ENCODE results near the gene ARHGEF11. TPM values are rescaled to one million over a fixed set of nuclear protein-coding genes. Genes with fewer than 3 reads are reported as not detected.
"Not testable (repeated sequence)": the region's sequence is repeated elsewhere in the genome, so short reads cannot be mapped to it uniquely, and the experiment has no call there.

The ARHGEF11 gene
- total RNA-seq, 1 donor from 2014 or later = 41.1 TPM

- intact Hi-C loops (cut with DNase I) = no loop called here
- no peaks in the 10 kb centered on the region for H3K36me3 ChIP-seq
- no peaks in the 10 kb centered on the region for H3K9me3 ChIP-seq
- TF ChIP-seq CTCF (IDR thresholded peaks at IDR 0.05) = no peak
- ATAC-seq = no peak
- no peak overlapping the region for H3K27ac ChIP-seq
- H3K27me3 ChIP-seq = peaks cover 34% of the 10 kb centered on the region
- no peak for DNase-seq
- no peak overlapping the region for H3K4me3 ChIP-seq
- H3K4me1 ChIP-seq = peaks cover 11% of the 10 kb centered on the region
Measured at GRCh38 chr1:156929596-156930238, 115.8 kb downstream of the ARHGEF11 start.

DNA sequence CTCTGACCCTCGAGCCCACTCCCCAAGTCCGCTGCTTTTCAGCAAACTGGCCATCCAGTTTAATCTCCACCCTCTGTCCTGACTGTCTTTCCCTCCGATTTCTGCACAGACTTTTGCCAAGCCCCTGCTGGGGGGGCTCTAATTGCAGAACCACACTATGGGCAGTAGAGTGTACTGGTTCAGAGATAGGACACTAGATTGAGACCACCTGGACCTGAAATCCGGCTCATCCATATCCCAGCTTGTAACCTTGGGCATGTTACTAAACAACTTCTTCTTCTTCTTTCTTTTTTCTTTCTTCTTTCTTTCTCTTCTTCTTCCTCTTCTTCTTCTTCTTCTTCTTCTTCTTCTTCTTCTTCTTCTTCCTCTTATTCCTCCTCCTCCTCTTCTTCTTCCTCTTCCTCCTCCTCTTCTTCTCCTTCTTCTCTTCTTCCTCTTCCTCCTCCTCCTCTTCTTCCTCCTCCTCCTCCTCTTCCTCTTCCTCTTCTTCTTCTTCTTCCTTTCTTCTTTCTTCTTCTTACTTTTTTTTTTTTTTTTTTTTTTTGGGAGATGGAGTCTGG is 117.4 kb downstream of the ARHGEF11 start:
- intact Hi-C loops (cut with DNase I) = no loop called here
- Histone ChIP-seq H3K4me3 (peak overlapping the region; percentile 8), H3K27ac (no peak overlapping the region), H3K9me3 (no peaks in the 10 kb centered on the region), H3K36me3 (no peaks in the 10 kb centered on the region), H3K4me1 (peaks cover 23% of the 10 kb centered on the region), H3K27me3 (peaks cover 50% of the 10 kb centered on the region)
- DNase-seq (no peak), ATAC-seq (no peak)
- TF ChIP-seq CTCF (IDR thresholded peaks at IDR 0.05) = no peak

- TF ChIP-seq CTCF (IDR thresholded peaks at IDR 0.05) = peak; percentile 64
- intact Hi-C loops (cut with DNase I) = no loop called here
- H3K27me3 ChIP-seq = peaks cover 57% of the 10 kb centered on the region
Measured at GRCh38 chr1:156927215-156928042, 118.1 kb downstream of the ARHGEF11 start.

GRCh38 chr1:156926695-156927094 is 118.8 kb downstream of the ARHGEF11 start:
- DNase-seq; ATAC-seq; H3K27ac ChIP-seq; H3K36me3 ChIP-seq; H3K9me3 ChIP-seq; intact Hi-C loops (cut with DNase I); H3K4me3 ChIP-seq: not testable (repeated sequence)
- Histone ChIP-seq H3K4me1 (peaks cover 24% of the 10 kb centered on the region), H3K27me3 (peaks cover 64% of the 10 kb centered on the region)

More at GRCh38 chr1:156927215-156928042, 118.1 kb downstream of the ARHGEF11 start:
- peak; percentile 79 for ATAC-seq
- Histone ChIP-seq H3K4me3 (peak overlapping the region; percentile 8), H3K9me3 (no peaks in the 10 kb centered on the region), H3K36me3 (no peaks in the 10 kb centered on the region), H3K4me1 (peaks cover 25% of the 10 kb centered on the region), H3K27ac (no peak overlapping the region)
- peak; percentile 88 for DNase-seq

DNA sequence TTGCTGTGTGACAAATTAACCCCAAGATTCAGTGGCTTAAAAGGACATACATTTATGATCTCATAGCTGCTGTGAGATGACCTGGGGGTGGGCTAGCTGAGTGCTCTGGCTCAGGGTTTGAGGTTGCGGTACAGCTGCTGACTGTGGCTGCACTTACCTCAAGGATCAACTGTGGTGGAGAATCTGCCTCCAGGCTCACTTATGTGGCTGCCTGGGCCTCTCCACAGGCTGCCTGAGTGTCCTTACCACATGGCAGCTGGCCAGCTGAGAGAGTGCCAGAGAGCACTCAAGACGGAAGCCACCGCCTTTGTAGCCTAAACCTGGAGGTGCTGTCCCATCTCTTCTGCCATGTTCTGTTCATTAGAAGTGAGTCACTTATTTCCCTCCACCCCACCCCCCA is 119.4 kb downstream of the ARHGEF11 start:
- peak; percentile 61 for ATAC-seq

More for the DNA sequence above, 119.4 kb downstream of the ARHGEF11 start:
- H3K9me3 ChIP-seq = no peaks in the 10 kb centered on the region
- no peak overlapping the region for H3K4me3 ChIP-seq
- H3K27ac ChIP-seq = no peak overlapping the region
- TF ChIP-seq CTCF (IDR thresholded peaks at IDR 0.05) = no peak
- peaks cover 23% of the 10 kb centered on the region for H3K4me1 ChIP-seq
- peak; percentile 89 for DNase-seq
- intact Hi-C loops (cut with DNase I) = no loop called here
- H3K36me3 ChIP-seq = no peaks in the 10 kb centered on the region
- H3K27me3 ChIP-seq = peaks cover 65% of the 10 kb centered on the region

Data from upper lobe of right lung (tissue), 1 donor.